Astrocyte of the cerebellum (primary cell): ENCODE measurements around the gene MYLK2.

Experiments used
- DNase-seq: peaks from one replicate; pipeline ENCODE4 v3.0.0-alpha.2; 2011; ENCODE audit warnings: low read depth
- H3K4me3 ChIP-seq: 2 replicates; pipeline ENCODE4 v1.5.1; 2011; ENCODE audit warnings: mild to moderate bottlenecking, low read depth, low read length, moderate library complexity
- CTCF ChIP-seq: IDR thresholded peaks from 2 replicates; pipeline ENCODE4 v1.5.1; 2012; ENCODE audit warnings: low read length, low read depth, moderate library complexity, mild to moderate bottlenecking; ENCODE audit errors: missing control alignments
- in situ Hi-C: cut with HindIII; loops from 2 replicates; pipeline ENCODE4 v1.10.0; 2017; ENCODE audit warnings: low sequenced_read_pairs

Gene MYLK2

GRCh38 chr20:31851240-31851955, 32.2 kb downstream of the MYLK2 start:
- no peak for DNase-seq
- H3K4me3 ChIP-seq = no peak overlapping the region
- no peak for TF ChIP-seq CTCF
- in situ Hi-C loops = loop anchor here (10.0 kb wide), 1 partner anchor 93 kb away; no protein-coding TSS in a partner anchor

- in situ Hi-C loops = loop anchor here (10.0 kb wide), 1 partner anchor 91 kb away; no protein-coding TSS in a partner anchor
- TF ChIP-seq CTCF = no peak
- no peak overlapping the region for H3K4me3 ChIP-seq
- no peak for DNase-seq
Observed at GRCh38 chr20:31853481-31853880, 34.3 kb downstream of the MYLK2 start.

GRCh38 chr20:31856516-31856915, 37.4 kb downstream of the MYLK2 start:
- in situ Hi-C loops = loop anchor here (10.0 kb wide), 1 partner anchor 88 kb away; no protein-coding TSS in a partner anchor
- no peak for TF ChIP-seq CTCF
- no peak overlapping the region for H3K4me3 ChIP-seq
- DNase-seq = no peak

- in situ Hi-C loops = loop anchor here (10.0 kb wide), 1 partner anchor 87 kb away; no protein-coding TSS in a partner anchor
- DNase-seq = no peak
- no peak for TF ChIP-seq CTCF
- no peak overlapping the region for H3K4me3 ChIP-seq
Observed at GRCh38 chr20:31857861-31858759, 39.0 kb downstream of the MYLK2 start.

GRCh38 chr20:31858760-31859083, 39.6 kb downstream of the MYLK2 start:
- H3K4me3 ChIP-seq = no peak overlapping the region
- in situ Hi-C loops = loop anchor here (10.0 kb wide), 1 partner anchor 86 kb away; no protein-coding TSS in a partner anchor
- no peak for TF ChIP-seq CTCF
- no peak for DNase-seq

- TF ChIP-seq CTCF = no peak
- DNase-seq = no peak
- H3K4me3 ChIP-seq = no peak overlapping the region
- in situ Hi-C loops = loop anchor here (10.0 kb wide), 1 partner anchor 85 kb away; no protein-coding TSS in a partner anchor
Observed at GRCh38 chr20:31859266-31859997, 40.3 kb downstream of the MYLK2 start.
